Kidney (tissue), 14 donors: ENCODE results near the gene DBNL. TPM values are rescaled to one million over a fixed set of nuclear protein-coding genes. Genes with fewer than 3 reads are reported as not detected.

Experiments
- DNase-seq, 5 donors: peaks; one replicate each; pipeline ENCODE4 v3.0.0-alpha.2; 2013 to 2020
- FAIRE-seq: peaks from 2 replicates; lab custom pipeline; 2012; peaks lifted over from hg19 to GRCh38; lab: Jason Lieb, UNC
- H3K27ac ChIP-seq, 2 donors: one replicate each; pipeline ENCODE4 v1.7.0; 2013; ENCODE audit warnings: low read depth in 2 of 2, low read length in 2 of 2, inconsistent platforms in 1 of 2
- H3K27me3 ChIP-seq: one replicate; pipeline ENCODE4 v1.7.1; 2013; ENCODE audit warnings: low read length, inconsistent platforms; ENCODE audit not compliant: control insufficient read depth, insufficient read depth
- H3K36me3 ChIP-seq, 3 donors: one replicate each; pipeline versions ENCODE4 v1.7.0 to v1.7.1; 2013; ENCODE audit warnings: low read length in 3 of 3, control low read depth in 1 of 3, inconsistent platforms in 1 of 3; ENCODE audit not compliant: insufficient read depth in 3 of 3, control insufficient read depth in 2 of 3
- H3K4me1 ChIP-seq, 3 donors: one replicate each; pipeline versions ENCODE4 v1.7.0 to v1.7.1; 2013; ENCODE audit warnings: low read length in 3 of 3, inconsistent platforms in 1 of 3, low read depth in 1 of 3; ENCODE audit not compliant: control insufficient read depth in 2 of 3, insufficient read depth in 2 of 3
- H3K4me3 ChIP-seq, 3 donors: one replicate each; pipeline versions ENCODE4 v1.7.0 to v1.8.1; 2013; ENCODE audit warnings: low read length in 3 of 3, control low read depth in 1 of 3, inconsistent platforms in 1 of 3
- H3K9ac ChIP-seq, 3 donors: one replicate each; pipeline versions ENCODE4 v1.7.0 to v1.7.1; 2013; ENCODE audit warnings: low read length in 3 of 3, control low read depth in 1 of 3, inconsistent platforms in 1 of 3
- H3K9me3 ChIP-seq, 3 donors: one replicate each; pipeline versions ENCODE4 v1.7.0 to v1.7.1; 2013; ENCODE audit warnings: low read length in 3 of 3, control low read depth in 1 of 3, inconsistent platforms in 1 of 3; ENCODE audit not compliant: control insufficient read depth in 2 of 3, insufficient read depth in 1 of 3
- intact Hi-C: fragments of 100-400 bp; cut with DNase I; formaldehyde crosslinking; loops from one replicate; pipeline ENCODE4 v1.11.1; 2022
- polyA plus RNA-seq: library from polyadenylated mRNA; stranded (reverse); fragments of 350-450 nt; fragmentation: Illumina TruSeq; extraction: RNeasy Lipid Tissue Mini Kit (QIAGEN cat#74804); gene quantifications from one replicate; pipeline ENCODE4 v1.2.3, GENCODE V29; 2014; ENCODE audit warnings: low read depth, low replicate concordance; ENCODE audit not compliant: insufficient read depth
- total RNA-seq: library from RNA; stranded (reverse); fragmentation: NEBNext Ultra II Directional; extraction: Animal tissue kit (Norgen Biotek cat#: 25700); gene quantifications from one replicate; pipeline ENCODE4 v1.2.1, GENCODE V29; 2021
- TF ChIP-seq, protein P1 (sequence below): IDR thresholded peaks from 3 replicates; pipeline ENCODE4 v1.5.1; 2012; ENCODE audit warnings: mild to moderate bottlenecking, moderate library complexity, borderline replicate concordance; ENCODE audit not compliant: insufficient read depth; ENCODE audit errors: extremely low read depth
- donor health status: control.
- donor health status: control.
- donor health status: control.
- donor health status: control.
- donor health status: control.
- donor health status: DM: yes; HTN: yes; CAD: no.
- donor health status: Normal renal cell carcinoma (clear cell type).

DBNL gene
- total and polyA plus RNA-seq, 2 donors from 2014 or later: 85.9 to 103 TPM

DNA sequence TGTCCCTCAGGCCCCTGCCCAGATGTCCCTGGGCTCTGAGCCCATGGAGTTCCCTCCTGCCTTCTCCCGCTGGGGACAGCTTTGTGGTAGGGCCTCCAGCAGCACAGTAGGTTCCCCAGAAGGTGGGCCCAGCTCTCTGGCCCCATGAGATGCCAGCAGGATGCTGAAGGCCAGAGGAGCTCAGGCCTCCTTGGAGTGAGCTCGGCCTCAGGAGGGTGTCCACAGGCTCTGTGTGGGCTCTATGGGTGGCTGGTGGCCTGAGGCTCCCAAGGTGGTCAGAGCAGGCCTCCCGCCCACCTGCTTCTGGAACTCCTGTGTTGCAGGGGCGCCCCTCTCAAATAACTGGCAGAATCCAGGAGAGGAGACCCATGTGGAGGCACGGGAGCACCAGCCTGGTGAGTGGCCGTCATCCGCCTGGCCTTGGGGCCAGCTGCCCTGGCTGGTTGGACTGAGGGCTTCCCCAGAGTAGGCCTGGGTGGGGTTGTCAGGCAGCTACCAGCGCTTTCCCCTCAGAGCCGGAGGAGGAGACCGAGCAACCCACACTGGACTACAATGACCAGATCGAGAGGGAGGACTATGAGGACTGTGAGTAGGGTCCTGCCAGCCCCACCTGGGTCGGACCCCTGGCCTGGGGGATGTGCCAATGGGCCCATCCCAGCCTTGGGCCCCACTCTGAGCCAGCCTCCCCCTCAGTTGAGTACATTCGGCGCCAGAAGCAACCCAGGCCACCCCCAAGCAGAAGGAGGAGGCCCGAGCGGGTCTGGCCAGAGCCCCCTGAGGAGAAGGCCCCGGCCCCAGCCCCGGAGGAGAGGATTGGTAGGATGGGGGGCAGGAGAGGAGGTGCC lies 62.8 kb downstream of the DBNL start:
- intact Hi-C loops: no loop called here
- no peak for FAIRE-seq

DNA sequence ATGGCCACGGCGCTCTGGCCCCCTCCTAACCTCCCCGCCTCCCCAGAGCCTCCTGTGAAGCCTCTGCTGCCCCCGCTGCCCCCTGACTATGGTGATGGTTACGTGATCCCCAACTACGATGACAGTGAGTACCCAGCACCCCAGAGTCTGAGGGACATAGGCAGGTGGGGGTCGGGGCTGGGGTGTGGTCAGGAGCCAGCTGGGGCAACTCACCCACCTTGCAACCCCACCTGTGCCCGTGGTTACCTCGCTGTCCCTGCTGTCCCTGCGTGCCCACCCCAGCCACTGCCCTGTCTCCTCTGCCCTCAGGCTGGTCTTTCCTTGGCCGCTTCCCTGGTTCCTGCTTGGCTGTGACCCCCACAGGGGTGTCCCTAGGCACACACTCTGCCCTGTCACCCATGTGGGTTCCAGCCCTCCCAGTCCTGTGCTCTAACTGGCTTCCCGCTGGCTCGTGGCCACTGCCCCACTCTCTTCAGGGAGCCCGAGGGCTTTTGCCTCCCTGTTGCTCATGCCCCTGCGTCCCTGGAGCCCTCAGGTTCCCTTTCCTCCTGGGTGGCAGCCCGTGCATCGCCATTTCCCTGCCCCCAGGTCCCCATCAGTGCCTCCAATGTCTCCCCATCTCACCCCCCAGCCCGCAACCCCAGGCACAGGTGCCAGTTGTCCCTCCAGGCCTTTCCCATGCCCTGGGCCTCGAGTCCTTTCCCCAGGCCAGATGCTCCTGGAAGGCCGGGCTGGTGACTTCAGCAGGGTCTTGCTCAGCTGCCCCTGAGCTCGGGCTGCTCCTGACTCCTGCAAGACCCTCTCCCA lies 63.7 kb downstream of the DBNL start:
- Histone ChIP-seq H3K36me3 (no peaks in the 10 kb centered on the region), H3K4me3 (no peak overlapping the region), H3K9me3 (no peaks in the 10 kb centered on the region), H3K27ac (no peak overlapping the region), H3K4me1 (peaks cover 0 to 2% (median 0%) of the 10 kb centered on the region in 3 donors), H3K27me3 (no peaks in the 10 kb centered on the region), H3K9ac (no peak overlapping the region)
- DNase-seq (peak in 1 of 5 donors; percentile 73), FAIRE-seq (no peak)
- intact Hi-C loops: no loop called here
- TF ChIP-seq, protein P1, sequence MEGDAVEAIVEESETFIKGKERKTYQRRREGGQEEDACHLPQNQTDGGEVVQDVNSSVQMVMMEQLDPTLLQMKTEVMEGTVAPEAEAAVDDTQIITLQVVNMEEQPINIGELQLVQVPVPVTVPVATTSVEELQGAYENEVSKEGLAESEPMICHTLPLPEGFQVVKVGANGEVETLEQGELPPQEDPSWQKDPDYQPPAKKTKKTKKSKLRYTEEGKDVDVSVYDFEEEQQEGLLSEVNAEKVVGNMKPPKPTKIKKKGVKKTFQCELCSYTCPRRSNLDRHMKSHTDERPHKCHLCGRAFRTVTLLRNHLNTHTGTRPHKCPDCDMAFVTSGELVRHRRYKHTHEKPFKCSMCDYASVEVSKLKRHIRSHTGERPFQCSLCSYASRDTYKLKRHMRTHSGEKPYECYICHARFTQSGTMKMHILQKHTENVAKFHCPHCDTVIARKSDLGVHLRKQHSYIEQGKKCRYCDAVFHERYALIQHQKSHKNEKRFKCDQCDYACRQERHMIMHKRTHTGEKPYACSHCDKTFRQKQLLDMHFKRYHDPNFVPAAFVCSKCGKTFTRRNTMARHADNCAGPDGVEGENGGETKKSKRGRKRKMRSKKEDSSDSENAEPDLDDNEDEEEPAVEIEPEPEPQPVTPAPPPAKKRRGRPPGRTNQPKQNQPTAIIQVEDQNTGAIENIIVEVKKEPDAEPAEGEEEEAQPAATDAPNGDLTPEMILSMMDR: no peak

More for the DNA sequence above, 62.8 kb downstream of the DBNL start:
- Histone ChIP-seq H3K36me3 (no peaks in the 10 kb centered on the region), H3K4me1 (peaks cover 0 to 5% (median 5%) of the 10 kb centered on the region in 3 donors), H3K27ac (no peak overlapping the region), H3K9me3 (no peaks in the 10 kb centered on the region), H3K9ac (peak overlapping the region in 1 of 3 donors; percentile 24), H3K4me3 (no peak overlapping the region), H3K27me3 (no peaks in the 10 kb centered on the region)
- DNase-seq: peak in 1 of 5 donors; percentile 66
- TF ChIP-seq, protein P1: no peak

DNA sequence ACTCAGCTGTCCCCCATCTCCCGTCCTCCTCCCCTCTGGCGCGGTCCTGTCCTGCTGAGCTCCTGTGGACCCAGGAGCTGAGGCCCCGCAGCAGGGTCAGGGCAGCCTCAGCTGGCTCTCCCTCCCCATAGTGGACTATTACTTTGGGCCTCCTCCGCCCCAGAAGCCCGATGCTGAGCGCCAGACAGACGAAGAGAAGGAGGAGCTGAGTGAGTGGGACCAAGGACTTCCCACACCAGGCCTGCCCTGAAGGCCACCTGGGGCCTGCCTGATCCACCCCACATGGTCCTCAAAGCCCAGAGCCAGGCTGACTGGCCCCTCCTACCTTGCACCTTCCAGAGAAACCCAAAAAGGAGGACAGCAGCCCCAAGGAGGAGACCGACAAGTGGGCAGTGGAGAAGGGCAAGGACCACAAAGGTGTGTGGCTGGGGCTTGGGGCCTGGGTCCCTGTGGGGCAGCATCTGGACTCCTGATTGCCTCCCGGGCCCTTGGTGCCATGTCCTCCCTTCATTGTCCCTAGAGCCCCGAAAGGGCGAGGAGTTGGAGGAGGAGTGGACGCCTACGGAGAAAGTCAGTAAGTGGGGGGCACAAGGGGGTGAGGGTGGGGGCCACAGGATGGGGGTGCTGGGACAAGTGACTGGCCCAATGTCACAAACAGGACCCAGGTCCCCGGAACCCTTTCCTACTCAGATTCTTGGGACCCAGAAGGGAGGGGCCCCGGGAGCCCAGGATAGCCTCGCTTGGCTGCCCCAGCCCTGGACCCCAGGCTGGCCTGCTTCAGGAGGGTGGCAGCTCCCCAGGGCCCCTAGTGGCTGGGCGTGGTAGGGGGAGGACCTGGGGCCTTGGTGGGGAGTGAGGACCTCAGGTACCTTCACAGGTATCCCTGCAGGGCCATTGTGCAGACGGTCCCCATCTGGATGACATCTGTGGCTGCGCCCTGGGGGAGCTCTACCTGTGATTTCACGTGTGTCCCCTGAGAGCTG lies 64.6 kb downstream of the DBNL start:
- intact Hi-C loops: no loop called here
- Histone ChIP-seq H3K9ac (no peak overlapping the region), H3K4me3 (no peak overlapping the region), H3K27me3 (no peaks in the 10 kb centered on the region), H3K4me1 (no peaks in the 10 kb centered on the region), H3K9me3 (no peaks in the 10 kb centered on the region), H3K36me3 (no peaks in the 10 kb centered on the region), H3K27ac (no peak overlapping the region)
- TF ChIP-seq, protein P1: no peak
- FAIRE-seq: no peak
- DNase-seq: peak in 1 of 5 donors; percentile 68
